Smooth muscle cell (in vitro differentiated cells): ENCODE data around the gene KRT80. TPM values are rescaled to one million over a fixed set of nuclear protein-coding genes. Genes with fewer than 3 reads are reported as not detected.

Experiments used
- DNase-seq: peaks from one replicate; lab custom pipeline; 2025; ENCODE audit not compliant: unreplicated experiment; lab: John Stamatoyannopoulos, UW
- H2AFZ ChIP-seq: fragments of 200-600 bp; sonication (generic); 2 replicates; pipeline ENCODE4 v1.6.0; 2016; ENCODE audit warnings: antibody characterized with exemption, low read depth, mild to moderate bottlenecking
- H3F3A ChIP-seq: fragments of 200-600 bp; sonication (generic); 2 replicates; pipeline ENCODE4 v1.6.0; 2017; ENCODE audit warnings: antibody characterized with exemption, low read depth
- H3K27ac ChIP-seq: fragments of 200-600 bp; sonication (generic); 2 replicates; pipeline ENCODE4 v1.5.1; 2016; ENCODE audit warnings: low read depth, mild to moderate bottlenecking
- H3K27me3 ChIP-seq: fragments of 200-600 bp; sonication (generic); 2 replicates; pipeline ENCODE4 v1.6.1; 2016; ENCODE audit warnings: low read depth, mild to moderate bottlenecking
- H3K36me3 ChIP-seq: fragments of 200-600 bp; sonication (generic); 2 replicates; pipeline ENCODE4 v1.5.1; 2016; ENCODE audit warnings: low read depth
- H3K4me1 ChIP-seq: fragments of 200-600 bp; sonication (generic); 2 replicates; pipeline ENCODE4 v1.5.1; 2016; ENCODE audit warnings: low read depth
- H3K4me2 ChIP-seq: fragments of 200-600 bp; sonication (generic); 2 replicates; pipeline ENCODE4 v1.6.0; 2016; ENCODE audit warnings: mild to moderate bottlenecking
- H3K4me3 ChIP-seq: fragments of 200-600 bp; sonication (generic); 2 replicates; pipeline ENCODE4 v1.5.1; 2016; ENCODE audit warnings: mild to moderate bottlenecking
- H3K79me2 ChIP-seq: fragments of 200-600 bp; sonication (generic); 2 replicates; pipeline ENCODE4 v1.6.0; 2016; ENCODE audit warnings: low read depth, mild to moderate bottlenecking
- H3K9ac ChIP-seq: fragments of 200-600 bp; sonication (generic); 2 replicates; pipeline ENCODE4 v1.6.0; 2016; ENCODE audit warnings: low read depth
- H3K9me3 ChIP-seq: fragments of 200-600 bp; sonication (generic); replicated peaks from 2 replicates; pipeline ENCODE4 v1.5.1; 2016; ENCODE audit warnings: low read depth
- H4K20me1 ChIP-seq: fragments of 200-600 bp; sonication (generic); 2 replicates; pipeline ENCODE4 v1.6.0; 2016; ENCODE audit warnings: low read depth
- CTCF ChIP-seq: fragments of 200-600 bp; sonication (generic); IDR thresholded peaks from 2 replicates; pipeline ENCODE4 v1.5.1; 2017; ENCODE audit warnings: borderline replicate concordance, mild to moderate bottlenecking, antibody characterized with exemption; ENCODE audit not compliant: insufficient read depth, poor library complexity, severe bottlenecking
- WGBS: methylation state at CpG from one replicate; pipeline ENCODE4 v1.1.7; 2016; ENCODE audit warnings: low lambda C conversion rate; 5-methylcytosine and 5-hydroxymethylcytosine counted together
- polyA plus RNA-seq: library from polyadenylated mRNA; unstranded; fragments of >200 nt; fragmentation: Nextera tagmentation; extraction: Ambion mirVana; gene quantifications from 2 replicates; pipeline ENCODE4 v1.2.1, GENCODE V29; 2016
- total RNA-seq: library from RNA; depleted of rRNA; stranded (reverse); fragments of >200 nt; gene quantifications from 2 replicates; pipeline ENCODE4 v1.2.3, GENCODE V29; 2014

KRT80 gene
- total and polyA plus RNA-seq, 2 experiments from 2014 or later: 5.1 to 11.7 TPM

GRCh38 chr12:52119398-52120254 lies 72.2 kb downstream of the KRT80 start:
- no peaks in the 10 kb centered on the region for H3K79me2 ChIP-seq
- TF ChIP-seq CTCF: peak; percentile 62
- H3K9ac ChIP-seq: no peak overlapping the region
- H3K4me3 ChIP-seq: no peak overlapping the region
- no peaks in the 10 kb centered on the region for H4K20me1 ChIP-seq
- 35% methylated on average over 23 of the region's 23 CpGs for WGBS
- no peaks in the 10 kb centered on the region for H3K4me1 ChIP-seq
- no peaks in the 10 kb centered on the region for H3K36me3 ChIP-seq
- H3K4me2 ChIP-seq: no peak overlapping the region
- no peak for DNase-seq
- no peak overlapping the region for H2AFZ ChIP-seq
- H3K27me3 ChIP-seq: peaks cover 3% of the 10 kb centered on the region
- no peaks in the 10 kb centered on the region for H3K9me3 ChIP-seq
- H3K27ac ChIP-seq: no peak overlapping the region
- no peaks in the 10 kb centered on the region for H3F3A ChIP-seq

Other genes starting within 250 kb of the KRT80 start
- gene ACVR1B, start 240.3 kb downstream of the KRT80 start, total RNA-seq: 4.0 and 6.0 TPM in 2 replicates
- gene ACVR1B, start 240.3 kb downstream of the KRT80 start, polyA plus RNA-seq: 1.9 and 2.8 TPM in 2 replicates
- gene TAMALIN, start 185.1 kb downstream of the KRT80 start, total RNA-seq: 4.1 and 12.2 TPM in 2 replicates
- 32.4 and 36.8 TPM in 2 replicates for gene TAMALIN, start 185.1 kb downstream of the KRT80 start, polyA plus RNA-seq
- gene NR4A1, start 140.6 kb downstream of the KRT80 start, total RNA-seq: 178 and 182 TPM in 2 replicates
- 510 and 634 TPM in 2 replicates for gene NR4A1, start 140.6 kb downstream of the KRT80 start, polyA plus RNA-seq
- gene ATG101, start 122.0 kb downstream of the KRT80 start, total RNA-seq: 62.6 and 73.4 TPM in 2 replicates
- 114 and 120 TPM in 2 replicates for gene ATG101, start 122.0 kb downstream of the KRT80 start, polyA plus RNA-seq
- not detected in 2 replicates for gene SMIM41, start 112.3 kb downstream of the KRT80 start, total RNA-seq
- not detected in 2 replicates for gene SMIM41, start 112.3 kb downstream of the KRT80 start, polyA plus RNA-seq
- gene KRT7, start 41.2 kb upstream of the KRT80 start, total RNA-seq: 168 and 214 TPM in 2 replicates
- gene KRT7, start 41.2 kb upstream of the KRT80 start, polyA plus RNA-seq: 190 and 744 TPM in 2 replicates
- gene KRT86, start 82.6 kb upstream of the KRT80 start, total RNA-seq: not detected in 2 replicates
- not detected in 2 replicates for gene KRT86, start 82.6 kb upstream of the KRT80 start, polyA plus RNA-seq
- gene KRT81, start 99.5 kb upstream of the KRT80 start, total RNA-seq: 0.18 and 1.4 TPM in 2 replicates
- gene KRT81, start 99.5 kb upstream of the KRT80 start, polyA plus RNA-seq: 0.49 and 1.7 TPM in 2 replicates
- not detected in 2 replicates for gene KRT83, start 129.4 kb upstream of the KRT80 start, total RNA-seq
- not detected in 2 replicates for gene KRT83, start 129.4 kb upstream of the KRT80 start, polyA plus RNA-seq
- not detected in 2 replicates for gene KRT85, start 175.5 kb upstream of the KRT80 start, total RNA-seq
- not detected in 2 replicates for gene KRT85, start 175.5 kb upstream of the KRT80 start, polyA plus RNA-seq
- gene KRT84, start 193.6 kb upstream of the KRT80 start, total RNA-seq: 5.6 and 8.0 TPM in 2 replicates
- gene KRT84, start 193.6 kb upstream of the KRT80 start, polyA plus RNA-seq: 0.09 and 2.1 TPM in 2 replicates
- not detected in 2 replicates for gene KRT82, start 214.3 kb upstream of the KRT80 start, total RNA-seq
- gene KRT82, start 214.3 kb upstream of the KRT80 start, polyA plus RNA-seq: 0.23 TPM in 1 of 2 replicates, not detected in the other
- 0.94 and 1.9 TPM in 2 replicates for gene KRT75, start 242.4 kb upstream of the KRT80 start, total RNA-seq
- gene KRT75, start 242.4 kb upstream of the KRT80 start, polyA plus RNA-seq: 0.37 TPM in 1 of 2 replicates, not detected in the other